ENCODE results near the gene GDF3.

DNA sequence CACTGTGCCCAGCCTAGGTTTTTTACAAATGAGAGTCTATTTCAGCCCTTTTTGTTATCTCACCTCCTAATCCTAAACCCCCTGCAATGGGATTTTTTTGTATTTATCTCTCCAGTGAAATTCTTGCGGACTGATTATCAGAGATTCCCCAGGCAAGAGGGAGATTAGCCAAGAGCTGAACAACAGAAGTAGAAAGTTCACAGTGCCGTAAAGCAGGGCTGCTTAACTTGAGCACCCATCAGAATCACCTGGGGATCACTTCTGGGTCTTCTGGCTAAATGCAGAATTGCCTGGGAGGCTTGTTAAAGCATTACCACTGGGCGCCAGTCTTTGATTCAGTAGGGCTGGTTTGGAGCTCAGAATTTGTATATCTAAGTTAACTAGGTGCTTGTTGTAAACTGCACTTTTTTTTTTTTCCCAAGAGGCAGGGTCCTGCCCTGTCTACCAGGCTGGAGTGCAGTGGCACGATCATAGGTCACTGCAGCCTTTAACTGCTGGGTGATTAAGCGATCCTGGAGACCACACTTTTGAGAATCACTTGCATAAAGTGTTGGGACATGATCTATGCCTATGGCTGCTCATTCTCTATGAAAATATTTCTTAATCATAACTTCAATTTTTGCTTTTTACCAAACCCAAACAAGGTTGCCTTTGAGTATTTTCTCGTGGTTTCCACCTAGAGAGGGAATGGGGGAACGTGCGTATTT is 14.5 kb upstream of the GDF3 start:
- no peak for TF ChIP-seq EZH2 (IDR thresholded peaks at IDR 0.05; ENCODE audit: low read length, missing control alignments)
- TF ChIP-seq, protein P1, sequence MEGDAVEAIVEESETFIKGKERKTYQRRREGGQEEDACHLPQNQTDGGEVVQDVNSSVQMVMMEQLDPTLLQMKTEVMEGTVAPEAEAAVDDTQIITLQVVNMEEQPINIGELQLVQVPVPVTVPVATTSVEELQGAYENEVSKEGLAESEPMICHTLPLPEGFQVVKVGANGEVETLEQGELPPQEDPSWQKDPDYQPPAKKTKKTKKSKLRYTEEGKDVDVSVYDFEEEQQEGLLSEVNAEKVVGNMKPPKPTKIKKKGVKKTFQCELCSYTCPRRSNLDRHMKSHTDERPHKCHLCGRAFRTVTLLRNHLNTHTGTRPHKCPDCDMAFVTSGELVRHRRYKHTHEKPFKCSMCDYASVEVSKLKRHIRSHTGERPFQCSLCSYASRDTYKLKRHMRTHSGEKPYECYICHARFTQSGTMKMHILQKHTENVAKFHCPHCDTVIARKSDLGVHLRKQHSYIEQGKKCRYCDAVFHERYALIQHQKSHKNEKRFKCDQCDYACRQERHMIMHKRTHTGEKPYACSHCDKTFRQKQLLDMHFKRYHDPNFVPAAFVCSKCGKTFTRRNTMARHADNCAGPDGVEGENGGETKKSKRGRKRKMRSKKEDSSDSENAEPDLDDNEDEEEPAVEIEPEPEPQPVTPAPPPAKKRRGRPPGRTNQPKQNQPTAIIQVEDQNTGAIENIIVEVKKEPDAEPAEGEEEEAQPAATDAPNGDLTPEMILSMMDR (conservative IDR thresholded peaks at IDR 0.05 in 1 of 2, IDR thresholded peaks at IDR 0.05 in 1 of 2; ENCODE audit: low read depth in 1 of 2, low read length in 2 of 2) = no peak

Data from fibroblast of lung (primary cell).